AG04450 (cell line): ENCODE data around the gene AOX1. TPM values are rescaled to one million over a fixed set of nuclear protein-coding genes. Genes with fewer than 3 reads are reported as not detected.

Experiments
- CTCF ChIA-PET: fragments of 300-600, 350-600 bp; formaldehyde crosslinking; extraction: SDS; loops from one replicate; lab custom pipeline; 2022; ENCODE audit warnings: antibody characterized with exemption, inconsistent platforms; lab: Charles Lee
- POLR2A ChIA-PET: fragments of 350-600 bp; formaldehyde crosslinking; extraction: SDS; loops from one replicate; lab custom pipeline; 2021; ENCODE audit warnings: antibody characterized with exemption, inconsistent platforms; lab: Yijun Ruan, JAX
- DNase-seq: peaks from one replicate; pipeline ENCODE4 v3.0.0-alpha.2; 2011; ENCODE audit warnings: low read depth, low spot score
- H3K27ac ChIP-seq: one replicate; pipeline ENCODE4 v1.5.1; 2012; ENCODE audit warnings: low read depth, low read length, control low read depth
- H3K27me3 ChIP-seq: one replicate; pipeline ENCODE4 v1.6.0; 2012; ENCODE audit warnings: low read length; ENCODE audit not compliant: control insufficient read depth, insufficient read depth
- H3K4me3 ChIP-seq: 2 replicates; pipeline ENCODE4 v1.5.1; 2011; ENCODE audit warnings: mild to moderate bottlenecking, low read depth, low read length, control low read depth
- H3K9me3 ChIP-seq: 2 replicates; pipeline ENCODE4 v1.5.1; 2012; ENCODE audit warnings: low read length; ENCODE audit not compliant: control insufficient read depth, insufficient read depth
- polyA plus RNA-seq: library from polyadenylated mRNA; depleted of rRNA; stranded (reverse); fragments of >200 nt; gene quantifications from 2 replicates; pipeline ENCODE4 v1.2.3, GENCODE V29; 2011
- TF ChIP-seq, protein P1 (sequence below): IDR thresholded peaks from 2 replicates; pipeline ENCODE4 v1.5.1; 2011; ENCODE audit warnings: low read depth, low read length, control low read depth, inconsistent platforms

The AOX1 gene
- polyA plus RNA-seq, 1 experiment: 7.9 TPM

GRCh38 chr2:200695191-200695590, 109.4 kb downstream of the AOX1 start:
- H3K27ac ChIP-seq: no peak overlapping the region
- no peaks in the 10 kb centered on the region for H3K27me3 ChIP-seq
- no peaks in the 10 kb centered on the region for H3K9me3 ChIP-seq
- H3K4me3 ChIP-seq: no peak overlapping the region
- TF ChIP-seq, protein P1, sequence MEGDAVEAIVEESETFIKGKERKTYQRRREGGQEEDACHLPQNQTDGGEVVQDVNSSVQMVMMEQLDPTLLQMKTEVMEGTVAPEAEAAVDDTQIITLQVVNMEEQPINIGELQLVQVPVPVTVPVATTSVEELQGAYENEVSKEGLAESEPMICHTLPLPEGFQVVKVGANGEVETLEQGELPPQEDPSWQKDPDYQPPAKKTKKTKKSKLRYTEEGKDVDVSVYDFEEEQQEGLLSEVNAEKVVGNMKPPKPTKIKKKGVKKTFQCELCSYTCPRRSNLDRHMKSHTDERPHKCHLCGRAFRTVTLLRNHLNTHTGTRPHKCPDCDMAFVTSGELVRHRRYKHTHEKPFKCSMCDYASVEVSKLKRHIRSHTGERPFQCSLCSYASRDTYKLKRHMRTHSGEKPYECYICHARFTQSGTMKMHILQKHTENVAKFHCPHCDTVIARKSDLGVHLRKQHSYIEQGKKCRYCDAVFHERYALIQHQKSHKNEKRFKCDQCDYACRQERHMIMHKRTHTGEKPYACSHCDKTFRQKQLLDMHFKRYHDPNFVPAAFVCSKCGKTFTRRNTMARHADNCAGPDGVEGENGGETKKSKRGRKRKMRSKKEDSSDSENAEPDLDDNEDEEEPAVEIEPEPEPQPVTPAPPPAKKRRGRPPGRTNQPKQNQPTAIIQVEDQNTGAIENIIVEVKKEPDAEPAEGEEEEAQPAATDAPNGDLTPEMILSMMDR: no peak
- CTCF ChIA-PET: interaction anchor here (0.5 to 2.4 kb wide), 3 partner anchors 8 to 722 kb away, joined by 3 to 12 read pairs (median 4); no protein-coding TSS in a partner anchor
- POLR2A ChIA-PET: interaction anchor here (0.7 kb wide), 1 partner anchor 211 kb away, joined by 3 read pairs; no protein-coding TSS in a partner anchor
- DNase-seq: no peak

GRCh38 chr2:200695601-200696000, 109.8 kb downstream of the AOX1 start:
- H3K9me3 ChIP-seq: no peaks in the 10 kb centered on the region
- TF ChIP-seq, protein P1: no peak
- H3K4me3 ChIP-seq: no peak overlapping the region
- H3K27ac ChIP-seq: no peak overlapping the region
- DNase-seq: no peak
- ChIA-PET POLR2A (interaction anchor here (0.7 kb wide), 1 partner anchor 212 kb away, joined by 3 read pairs; no protein-coding TSS in a partner anchor), CTCF (interaction anchor here (0.5 to 2.4 kb wide), 2 partner anchors 8 to 18 kb away, joined by 4 to 12 read pairs; no protein-coding TSS in a partner anchor)
- no peaks in the 10 kb centered on the region for H3K27me3 ChIP-seq

GRCh38 chr2:200698217-200698616, 112.4 kb downstream of the AOX1 start:
- DNase-seq: no peak
- ChIA-PET POLR2A (no interaction called here), CTCF (no interaction called here)
- H3K27me3 ChIP-seq: no peaks in the 10 kb centered on the region
- TF ChIP-seq, protein P1: no peak
- no peaks in the 10 kb centered on the region for H3K9me3 ChIP-seq
- no peak overlapping the region for H3K27ac ChIP-seq
- H3K4me3 ChIP-seq: no peak overlapping the region

- H3K27me3 ChIP-seq: no peaks in the 10 kb centered on the region
- DNase-seq: no peak
- H3K27ac ChIP-seq: no peak overlapping the region
- TF ChIP-seq, protein P1: no peak
- ChIA-PET POLR2A (no interaction called here), CTCF (interaction anchor here (1.7 to 2.0 kb wide), 2 partner anchors 14 to 123 kb away, joined by 5 to 9 read pairs; no protein-coding TSS in a partner anchor)
- H3K4me3 ChIP-seq: no peak overlapping the region
- no peaks in the 10 kb centered on the region for H3K9me3 ChIP-seq
These were observed 113.5 kb downstream of the AOX1 start for GRCh38 chr2:200699310-200699709.

DNA sequence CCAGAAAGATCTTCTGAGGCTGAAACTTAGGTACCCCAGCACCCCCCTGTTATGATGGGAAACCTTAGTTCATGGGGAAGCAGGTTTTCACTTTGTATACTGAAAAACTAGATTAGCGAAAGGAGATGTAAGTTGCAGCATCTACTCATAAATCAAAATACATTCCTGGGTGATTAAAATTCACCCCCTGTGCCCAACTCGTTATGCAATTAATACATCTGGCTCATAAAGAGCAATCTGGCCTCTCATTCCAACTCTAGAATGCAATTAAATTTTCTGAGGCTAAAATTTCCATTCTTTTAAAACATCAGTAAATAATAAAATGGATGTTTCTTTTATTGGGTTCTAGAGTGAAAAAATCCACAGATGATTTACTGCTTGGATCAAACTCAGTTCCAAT, 115.0 kb downstream of the AOX1 start:
- ChIA-PET POLR2A (no interaction called here), CTCF (interaction anchor here (0.9 to 5.9 kb wide), 8 partner anchors 10 to 126 kb away, joined by 3 to 63 read pairs (median 10); partner anchors contain the start of gene AOX1)
- H3K4me3 ChIP-seq: no peak overlapping the region
- H3K27me3 ChIP-seq: no peaks in the 10 kb centered on the region
- no peak overlapping the region for H3K27ac ChIP-seq
- TF ChIP-seq, protein P1: no peak
- DNase-seq: no peak
- no peaks in the 10 kb centered on the region for H3K9me3 ChIP-seq
